ENCODE measurements around the gene C1QL2. TPM values are rescaled to one million over a fixed set of nuclear protein-coding genes. Genes with fewer than 3 reads are reported as not detected.

The C1QL2 gene
- not detected for total RNA-seq
- 0 reads per million in 2 donors for total RNA-seq

DNA sequence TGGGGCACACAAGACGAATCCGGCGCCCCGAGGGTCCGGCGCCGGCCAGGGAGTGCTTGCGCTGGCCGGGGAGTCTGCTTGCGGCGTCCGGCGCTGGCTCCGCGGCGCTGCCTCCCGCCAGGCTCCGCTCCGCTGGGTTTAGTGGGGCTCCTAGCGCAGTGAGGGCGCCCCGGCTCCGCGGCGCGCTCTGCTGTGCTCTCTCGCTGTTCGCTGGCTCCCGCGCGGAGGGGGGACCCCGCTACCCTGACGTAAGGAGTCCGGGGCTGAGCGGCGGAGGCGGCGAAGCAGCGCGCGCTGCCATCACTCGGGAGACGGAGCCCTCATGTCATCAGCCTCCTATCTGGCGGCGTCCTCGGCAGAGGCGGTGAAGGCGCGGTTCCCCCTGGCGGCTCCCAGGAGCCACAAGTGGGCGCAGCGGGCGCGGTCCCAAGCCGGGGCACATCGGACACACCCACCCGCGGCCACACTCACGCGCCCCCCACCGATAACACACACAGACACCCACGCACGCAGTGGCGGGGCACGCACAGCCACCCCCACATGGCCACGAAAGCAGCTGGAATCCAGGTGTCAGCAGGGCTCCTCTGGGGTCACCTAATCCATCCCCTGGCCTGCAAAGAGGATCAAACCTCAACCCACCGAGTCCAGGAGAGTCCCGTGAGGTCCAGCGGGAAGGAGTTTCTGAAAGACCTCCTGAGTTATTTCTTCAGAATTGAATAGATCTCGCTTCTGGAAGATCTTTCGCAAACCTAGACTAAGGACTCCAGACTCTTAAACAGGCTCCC is at the start of gene C1QL2:
Gene C1QL2 (minus strand): TSS at position 189 of the 785 bp plus-strand sequence. CDS start 482 bp downstream, outside the sequence.
- DNase-seq = no peak
- peaks cover 4% of the 10 kb centered on the region for H3K36me3 Mint-ChIP-seq (ENCODE audit: low read depth)
- H3K27me3 Mint-ChIP-seq = peaks cover 42% of the 10 kb centered on the region
- H3K4me1 Mint-ChIP-seq = peaks cover 3% of the 10 kb centered on the region
- no peak within 1 kb of the TSS for H3K4me3 Mint-ChIP-seq
- H3K9me3 ChIP-seq (ENCODE audit: control insufficient read depth, low read length, poor library complexity, severe bottlenecking) = no peaks in the 10 kb centered on the region
- no peak for ATAC-seq
- H3K27ac Mint-ChIP-seq = no peak within 1 kb of the TSS

DNA sequence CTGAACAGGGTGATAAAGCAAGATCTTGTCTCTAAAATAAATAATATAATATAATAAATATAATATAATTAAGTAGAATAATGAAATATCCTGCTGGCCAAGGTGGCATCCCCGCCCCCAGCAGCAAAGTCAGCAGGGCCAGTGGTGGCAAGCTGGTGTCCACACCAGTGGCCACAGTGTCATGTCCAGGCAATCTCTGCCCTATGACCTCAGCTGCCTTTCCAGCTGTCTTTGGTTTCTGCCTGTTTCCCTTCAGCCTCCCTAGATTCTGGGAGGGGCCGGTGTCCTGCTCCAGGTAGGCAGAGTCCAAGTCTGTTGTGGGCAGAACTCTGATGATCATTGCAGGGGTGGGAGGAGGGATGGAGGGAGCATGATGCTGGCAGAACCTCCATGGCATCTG is 48.9 kb upstream of the C1QL2 start:
- DNase-seq (no peak), ATAC-seq (no peak)
- no peaks in the 10 kb centered on the region for H3K4me1 Mint-ChIP-seq
- H3K4me3 Mint-ChIP-seq = no peak overlapping the region
- peaks cover 21% of the 10 kb centered on the region for H3K27me3 Mint-ChIP-seq
- H3K9me3 ChIP-seq (ENCODE audit: control insufficient read depth, low read length, poor library complexity, severe bottlenecking) = no peaks in the 10 kb centered on the region
- H3K27ac Mint-ChIP-seq = no peak overlapping the region
- no peaks in the 10 kb centered on the region for H3K36me3 Mint-ChIP-seq (ENCODE audit: low read depth)

GRCh38 chr2:119206201-119206600 is 47.6 kb upstream of the C1QL2 start:
- H3K27me3 Mint-ChIP-seq = peaks cover 18% of the 10 kb centered on the region
- DNase-seq (no peak), ATAC-seq (no peak)
- no peaks in the 10 kb centered on the region for H3K9me3 ChIP-seq (ENCODE audit: control insufficient read depth, low read length, poor library complexity, severe bottlenecking)
- no peaks in the 10 kb centered on the region for H3K36me3 Mint-ChIP-seq (ENCODE audit: low read depth)
- H3K27ac Mint-ChIP-seq = no peak overlapping the region
- H3K4me1 Mint-ChIP-seq = no peaks in the 10 kb centered on the region
- H3K4me3 Mint-ChIP-seq = no peak overlapping the region

DNA sequence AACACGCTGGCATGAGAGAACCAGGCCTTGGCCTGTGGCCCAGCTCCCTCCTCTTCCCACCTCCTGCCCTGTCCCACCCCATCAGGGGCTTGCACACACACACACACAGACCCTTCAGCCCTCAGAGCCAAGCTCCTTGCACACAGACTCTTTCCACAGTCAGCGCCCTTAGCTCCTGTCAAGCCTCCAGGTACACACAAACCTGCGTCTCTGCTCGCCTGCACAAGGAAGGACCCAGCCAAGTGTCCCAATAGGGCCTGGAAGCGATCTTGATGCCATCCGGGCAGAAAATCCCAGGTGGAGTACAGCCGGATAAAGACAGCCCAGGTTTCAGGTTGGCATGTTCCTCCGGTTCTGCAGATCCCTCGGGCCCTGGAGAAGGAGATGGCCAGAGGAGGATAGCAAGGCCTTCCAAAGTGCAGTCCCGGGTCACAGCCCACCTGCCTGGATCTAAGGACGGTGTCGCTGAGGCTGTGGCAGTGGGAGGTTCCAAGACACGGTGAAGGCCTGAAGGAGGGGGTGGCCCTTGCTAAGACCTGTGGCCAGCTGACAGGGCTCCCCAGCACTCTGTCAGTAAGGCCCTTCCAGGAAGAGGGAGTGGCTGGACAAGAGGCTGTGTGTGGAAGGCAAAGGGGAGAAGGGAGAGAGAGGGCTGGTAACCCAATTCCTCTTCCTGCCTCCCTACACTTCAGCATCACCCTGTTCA is 46.6 kb upstream of the C1QL2 start:
- Mint-ChIP-seq H3K4me1 (no peaks in the 10 kb centered on the region), H3K27ac (no peak overlapping the region), H3K4me3 (no peak overlapping the region), H3K36me3 (ENCODE audit: low read depth) (no peaks in the 10 kb centered on the region), H3K27me3 (peaks cover 19% of the 10 kb centered on the region)
- H3K9me3 ChIP-seq (ENCODE audit: control insufficient read depth, low read length, poor library complexity, severe bottlenecking) = no peaks in the 10 kb centered on the region
- ATAC-seq (no peak), DNase-seq (no peak)

DNA sequence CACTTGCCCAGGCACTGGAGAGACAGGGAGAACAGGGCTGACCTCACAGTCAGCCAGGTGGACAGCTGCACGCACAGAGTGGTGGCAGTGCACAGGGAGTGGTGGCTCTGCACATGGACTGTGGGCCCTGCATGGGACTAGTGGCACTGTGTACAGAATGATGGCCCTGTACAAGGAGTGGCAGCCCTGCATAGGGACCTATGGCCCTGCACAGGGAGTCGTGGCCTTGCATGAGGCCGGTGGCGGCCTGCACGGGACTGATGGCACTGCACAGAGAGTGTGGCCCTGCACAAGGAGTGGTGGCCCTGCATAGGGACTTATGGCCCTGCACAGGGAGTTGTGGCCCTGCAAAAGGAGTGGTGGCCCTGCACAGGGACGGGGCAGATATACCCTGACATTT is 46.0 kb upstream of the C1QL2 start:
- H3K27me3 Mint-ChIP-seq = peaks cover 22% of the 10 kb centered on the region
- no peak for ATAC-seq
- H3K27ac Mint-ChIP-seq = no peak overlapping the region
- no peak for DNase-seq
- H3K4me1 Mint-ChIP-seq = no peaks in the 10 kb centered on the region
- H3K36me3 Mint-ChIP-seq (ENCODE audit: low read depth) = no peaks in the 10 kb centered on the region
- no peaks in the 10 kb centered on the region for H3K9me3 ChIP-seq (ENCODE audit: control insufficient read depth, low read length, poor library complexity, severe bottlenecking)
- no peak overlapping the region for H3K4me3 Mint-ChIP-seq

GRCh38 chr2:119202610-119203310 is 44.2 kb upstream of the C1QL2 start:
- no peak overlapping the region for H3K27ac Mint-ChIP-seq
- DNase-seq = no peak
- no peaks in the 10 kb centered on the region for H3K9me3 ChIP-seq (ENCODE audit: control insufficient read depth, low read length, poor library complexity, severe bottlenecking)
- H3K4me1 Mint-ChIP-seq = no peaks in the 10 kb centered on the region
- H3K4me3 Mint-ChIP-seq = no peak overlapping the region
- H3K27me3 Mint-ChIP-seq = peaks cover 27% of the 10 kb centered on the region
- H3K36me3 Mint-ChIP-seq (ENCODE audit: low read depth) = no peaks in the 10 kb centered on the region
- no peak for ATAC-seq

GRCh38 chr2:119201815-119202214 is 43.3 kb upstream of the C1QL2 start:
- H3K4me1 Mint-ChIP-seq = no peaks in the 10 kb centered on the region
- H3K4me3 Mint-ChIP-seq = no peak overlapping the region
- DNase-seq (no peak), ATAC-seq (no peak)
- H3K36me3 Mint-ChIP-seq (ENCODE audit: low read depth) = no peaks in the 10 kb centered on the region
- no peaks in the 10 kb centered on the region for H3K9me3 ChIP-seq (ENCODE audit: control insufficient read depth, low read length, poor library complexity, severe bottlenecking)
- no peak overlapping the region for H3K27ac Mint-ChIP-seq
- peaks cover 27% of the 10 kb centered on the region for H3K27me3 Mint-ChIP-seq

DNA sequence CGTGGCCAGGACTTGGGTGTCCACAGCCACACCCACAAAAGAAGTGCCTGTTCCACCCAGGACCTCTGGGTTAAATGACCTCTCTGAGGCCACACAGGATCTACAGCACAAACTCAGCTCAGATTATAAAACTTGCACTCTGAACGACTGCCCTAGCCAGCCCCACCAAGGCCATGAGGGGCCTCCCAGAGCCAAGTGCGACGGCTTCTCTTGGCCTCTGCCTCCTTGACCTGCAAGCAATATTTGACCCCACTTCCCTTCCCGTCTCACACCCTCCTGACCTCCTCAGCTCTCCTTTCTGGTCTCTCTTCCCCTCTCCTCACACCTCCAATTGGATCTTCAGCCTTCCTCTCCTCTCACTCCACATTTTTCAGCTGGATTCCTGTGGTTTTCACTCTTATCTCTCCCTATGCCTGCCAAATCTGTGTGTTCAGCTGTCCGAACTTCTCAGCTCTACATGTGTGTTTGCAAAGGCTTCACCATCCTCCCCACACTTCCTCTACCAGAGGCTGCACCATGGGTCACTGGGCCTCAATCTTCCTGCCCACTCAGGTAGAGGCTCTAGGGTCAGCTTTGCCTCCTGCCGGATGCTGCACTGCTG is 39.8 kb upstream of the C1QL2 start:
- Mint-ChIP-seq H3K4me1 (no peaks in the 10 kb centered on the region), H3K27me3 (peaks cover 33% of the 10 kb centered on the region), H3K27ac (no peak overlapping the region), H3K36me3 (ENCODE audit: low read depth) (no peaks in the 10 kb centered on the region), H3K4me3 (no peak overlapping the region)
- no peaks in the 10 kb centered on the region for H3K9me3 ChIP-seq (ENCODE audit: control insufficient read depth, low read length, poor library complexity, severe bottlenecking)
- ATAC-seq = no peak
- DNase-seq = no peak

- Mint-ChIP-seq H3K27ac (no peak overlapping the region), H3K4me1 (no peaks in the 10 kb centered on the region), H3K27me3 (peaks cover 37% of the 10 kb centered on the region), H3K36me3 (ENCODE audit: low read depth) (no peaks in the 10 kb centered on the region), H3K4me3 (no peak overlapping the region)
- no peaks in the 10 kb centered on the region for H3K9me3 ChIP-seq (ENCODE audit: control insufficient read depth, low read length, poor library complexity, severe bottlenecking)
- ATAC-seq = no peak
- DNase-seq = no peak
These were observed 39.1 kb upstream of the C1QL2 start for GRCh38 chr2:119197529-119198239.

- H3K27ac Mint-ChIP-seq = no peak overlapping the region
- H3K4me1 Mint-ChIP-seq = no peaks in the 10 kb centered on the region
- H3K27me3 Mint-ChIP-seq = peaks cover 38% of the 10 kb centered on the region
- H3K36me3 Mint-ChIP-seq (ENCODE audit: low read depth) = no peaks in the 10 kb centered on the region
- H3K9me3 ChIP-seq (ENCODE audit: control insufficient read depth, low read length, poor library complexity, severe bottlenecking) = no peaks in the 10 kb centered on the region
- DNase-seq (no peak), ATAC-seq (no peak)
- H3K4me3 Mint-ChIP-seq = no peak overlapping the region
These were observed 38.5 kb upstream of the C1QL2 start for GRCh38 chr2:119197126-119197405.

DNA sequence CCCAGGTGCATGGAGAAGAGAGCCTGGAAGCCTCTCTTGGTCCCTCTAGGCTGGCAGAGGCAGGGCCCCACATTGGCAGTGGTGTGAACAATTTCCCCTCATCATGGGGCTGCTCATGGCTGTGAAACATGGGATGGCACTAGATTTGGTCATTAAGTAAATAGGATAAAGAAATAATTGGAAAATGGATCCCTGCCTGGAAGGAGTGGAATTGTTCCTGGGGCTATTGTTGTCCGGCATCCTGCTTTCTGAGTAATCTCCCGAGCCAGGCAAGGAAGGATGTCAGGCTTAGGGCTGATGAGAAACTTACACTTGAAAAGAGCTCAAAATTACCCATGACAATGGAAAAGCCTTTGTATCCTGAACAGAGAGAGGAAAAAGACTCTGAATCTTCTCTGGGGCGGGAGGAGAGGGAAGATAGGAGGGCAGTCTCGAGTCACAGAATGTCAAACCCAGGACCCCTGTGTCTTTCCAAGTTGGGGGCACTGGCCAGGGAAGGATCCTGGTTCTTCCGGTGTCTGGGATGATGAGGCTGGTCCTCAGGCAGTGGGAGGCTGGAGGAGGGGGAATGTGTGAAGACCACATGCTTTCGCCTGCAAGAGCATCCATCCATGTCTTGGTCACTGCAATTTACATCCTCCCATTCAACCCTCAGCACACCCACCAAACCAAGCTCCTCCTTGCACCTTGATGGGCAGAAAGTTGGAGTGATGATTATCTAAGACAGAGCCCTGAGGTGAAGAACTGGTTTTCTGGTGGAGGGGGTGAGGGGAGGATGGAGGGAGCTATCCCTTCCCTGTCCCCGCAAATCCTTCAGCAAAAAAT is 38.0 kb upstream of the C1QL2 start:
- DNase-seq = no peak
- H3K36me3 Mint-ChIP-seq (ENCODE audit: low read depth) = no peaks in the 10 kb centered on the region
- H3K9me3 ChIP-seq (ENCODE audit: control insufficient read depth, low read length, poor library complexity, severe bottlenecking) = no peaks in the 10 kb centered on the region
- H3K27me3 Mint-ChIP-seq = peaks cover 43% of the 10 kb centered on the region
- H3K4me1 Mint-ChIP-seq = no peaks in the 10 kb centered on the region
- no peak for ATAC-seq
- no peak overlapping the region for H3K27ac Mint-ChIP-seq
- H3K4me3 Mint-ChIP-seq = no peak overlapping the region

GRCh38 chr2:119195887-119196286 is 37.3 kb upstream of the C1QL2 start:
- no peaks in the 10 kb centered on the region for H3K9me3 ChIP-seq (ENCODE audit: control insufficient read depth, low read length, poor library complexity, severe bottlenecking)
- DNase-seq = no peak
- no peaks in the 10 kb centered on the region for H3K36me3 Mint-ChIP-seq (ENCODE audit: low read depth)
- no peak overlapping the region for H3K4me3 Mint-ChIP-seq
- no peaks in the 10 kb centered on the region for H3K4me1 Mint-ChIP-seq
- ATAC-seq = no peak
- H3K27me3 Mint-ChIP-seq = peaks cover 39% of the 10 kb centered on the region
- no peak overlapping the region for H3K27ac Mint-ChIP-seq

Data from T-helper 17 cell (primary cell).